ENCODE results near the gene CDC42BPG. TPM values are rescaled to one million over a fixed set of nuclear protein-coding genes. Genes with fewer than 3 reads are reported as not detected.
A peak's percentile ranks its signal among the peaks of the same experiment; 100 is the strongest.
"Not testable (repeated sequence)": the region's sequence is repeated elsewhere in the genome, so short reads cannot be mapped to it uniquely, and the experiment has no call there.

The CDC42BPG gene
- total RNA-seq, 1 experiment from 2014 or later, result 26.5 TPM

DNA sequence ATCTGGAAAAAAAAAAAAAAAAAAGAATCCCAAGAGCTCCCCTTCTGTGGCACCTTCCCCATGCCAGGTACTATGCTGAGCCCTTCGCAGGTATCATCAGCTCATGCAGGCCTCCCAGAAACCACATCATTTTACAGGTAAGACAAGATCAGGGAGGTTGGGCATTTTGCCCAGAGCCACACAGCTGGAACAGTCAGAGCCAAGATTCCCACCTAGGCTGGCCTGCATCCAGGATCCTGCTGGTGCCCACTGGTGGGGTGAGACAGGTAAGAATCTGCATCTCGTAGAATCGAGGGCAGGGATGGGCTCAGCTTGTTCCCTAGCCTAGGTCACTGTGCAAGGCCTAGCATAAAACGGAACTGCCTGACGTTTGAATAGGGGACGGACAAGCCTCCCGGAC lies 18.4 kb downstream of the CDC42BPG start:
- TF ChIP-seq, protein P1, sequence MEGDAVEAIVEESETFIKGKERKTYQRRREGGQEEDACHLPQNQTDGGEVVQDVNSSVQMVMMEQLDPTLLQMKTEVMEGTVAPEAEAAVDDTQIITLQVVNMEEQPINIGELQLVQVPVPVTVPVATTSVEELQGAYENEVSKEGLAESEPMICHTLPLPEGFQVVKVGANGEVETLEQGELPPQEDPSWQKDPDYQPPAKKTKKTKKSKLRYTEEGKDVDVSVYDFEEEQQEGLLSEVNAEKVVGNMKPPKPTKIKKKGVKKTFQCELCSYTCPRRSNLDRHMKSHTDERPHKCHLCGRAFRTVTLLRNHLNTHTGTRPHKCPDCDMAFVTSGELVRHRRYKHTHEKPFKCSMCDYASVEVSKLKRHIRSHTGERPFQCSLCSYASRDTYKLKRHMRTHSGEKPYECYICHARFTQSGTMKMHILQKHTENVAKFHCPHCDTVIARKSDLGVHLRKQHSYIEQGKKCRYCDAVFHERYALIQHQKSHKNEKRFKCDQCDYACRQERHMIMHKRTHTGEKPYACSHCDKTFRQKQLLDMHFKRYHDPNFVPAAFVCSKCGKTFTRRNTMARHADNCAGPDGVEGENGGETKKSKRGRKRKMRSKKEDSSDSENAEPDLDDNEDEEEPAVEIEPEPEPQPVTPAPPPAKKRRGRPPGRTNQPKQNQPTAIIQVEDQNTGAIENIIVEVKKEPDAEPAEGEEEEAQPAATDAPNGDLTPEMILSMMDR (IDR thresholded peaks at IDR 0.05; ENCODE audit: unreplicated experiment), result no peak
- DNase-seq, result no peak
- Mint-ChIP-seq H3K27me3 (ENCODE audit: unreplicated experiment) (no peaks in the 10 kb centered on the region), H3K4me3 (ENCODE audit: low read depth, unreplicated experiment) (no peak overlapping the region), H3K36me3 (ENCODE audit: insufficient read depth, unreplicated experiment) (peaks cover 29% of the 10 kb centered on the region), H3K27ac (ENCODE audit: unreplicated experiment) (no peak overlapping the region), H3K4me1 (ENCODE audit: low read depth, unreplicated experiment) (no peaks in the 10 kb centered on the region), H3K9me3 (ENCODE audit: low read depth, unreplicated experiment) (no peaks in the 10 kb centered on the region)
- intact Hi-C loops (cut with micrococcal nuclease; ENCODE audit: unreplicated experiment), result no loop called here
- CTCF ChIA-PET, result interaction anchor here (0.6 kb wide), 1 partner anchor 190 kb away, joined by 3 read pairs; no protein-coding TSS in a partner anchor
- BruUV-seq (replicated peaks), result no TSS peak

- no peaks in the 10 kb centered on the region for H3K4me1 Mint-ChIP-seq (ENCODE audit: low read depth, unreplicated experiment)
- no peak overlapping the region for H3K4me3 Mint-ChIP-seq (ENCODE audit: low read depth, unreplicated experiment)
- CTCF ChIA-PET, result no interaction called here
- intact Hi-C loops (cut with micrococcal nuclease; ENCODE audit: unreplicated experiment), result no loop called here
- TF ChIP-seq, protein P1 (IDR thresholded peaks at IDR 0.05; ENCODE audit: unreplicated experiment), result no peak
- BruUV-seq (replicated peaks), result no TSS peak
- no peaks in the 10 kb centered on the region for H3K27me3 Mint-ChIP-seq (ENCODE audit: unreplicated experiment)
- no peaks in the 10 kb centered on the region for H3K9me3 Mint-ChIP-seq (ENCODE audit: low read depth, unreplicated experiment)
- peaks cover 21% of the 10 kb centered on the region for H3K36me3 Mint-ChIP-seq (ENCODE audit: insufficient read depth, unreplicated experiment)
- H3K27ac Mint-ChIP-seq (ENCODE audit: unreplicated experiment), result no peak overlapping the region
- DNase-seq, result no peak
These were observed 20.8 kb downstream of the CDC42BPG start for GRCh38 chr11:64823568-64824119.

- H3K4me3 Mint-ChIP-seq (ENCODE audit: low read depth, unreplicated experiment), result no peak overlapping the region
- H3K9me3 Mint-ChIP-seq (ENCODE audit: low read depth, unreplicated experiment), result no peaks in the 10 kb centered on the region
- BruUV-seq (replicated peaks), result no TSS peak
- CTCF ChIA-PET, result no interaction called here
- no peak for DNase-seq
- TF ChIP-seq, protein P1 (IDR thresholded peaks at IDR 0.05; ENCODE audit: unreplicated experiment), result no peak
- no peaks in the 10 kb centered on the region for H3K27me3 Mint-ChIP-seq (ENCODE audit: unreplicated experiment)
- no peak overlapping the region for H3K27ac Mint-ChIP-seq (ENCODE audit: unreplicated experiment)
- peaks cover 4% of the 10 kb centered on the region for H3K36me3 Mint-ChIP-seq (ENCODE audit: insufficient read depth, unreplicated experiment)
- peaks cover 10% of the 10 kb centered on the region for H3K4me1 Mint-ChIP-seq (ENCODE audit: low read depth, unreplicated experiment)
- intact Hi-C loops (cut with micrococcal nuclease; ENCODE audit: unreplicated experiment), result no loop called here
These were observed 27.0 kb downstream of the CDC42BPG start for GRCh38 chr11:64817476-64817875.

DNA sequence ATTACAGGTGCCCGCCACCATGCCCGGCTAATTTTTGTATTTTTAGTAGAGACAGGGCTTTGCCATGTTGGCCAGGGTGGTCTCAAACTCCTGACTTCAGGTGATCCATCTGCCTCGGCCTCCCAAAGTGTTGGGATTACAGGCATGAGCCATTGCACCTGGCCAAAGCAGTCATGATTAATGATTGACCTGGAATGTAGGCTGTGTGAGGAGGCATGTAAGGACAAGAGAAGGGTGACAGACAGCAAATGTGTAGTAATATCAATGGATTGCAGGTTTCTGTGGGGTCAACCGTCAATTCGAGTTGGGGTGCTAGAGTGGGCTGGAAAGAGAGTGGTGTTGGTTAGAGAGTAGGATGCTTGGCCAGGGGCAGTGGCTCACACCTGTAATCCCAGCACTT lies 29.0 kb downstream of the CDC42BPG start:
- H3K4me1 Mint-ChIP-seq (ENCODE audit: low read depth, unreplicated experiment); H3K4me3 Mint-ChIP-seq (ENCODE audit: low read depth, unreplicated experiment); BruUV-seq (replicated peaks); H3K9me3 Mint-ChIP-seq (ENCODE audit: low read depth, unreplicated experiment); H3K36me3 Mint-ChIP-seq (ENCODE audit: insufficient read depth, unreplicated experiment); H3K27me3 Mint-ChIP-seq (ENCODE audit: unreplicated experiment); intact Hi-C loops (cut with micrococcal nuclease; ENCODE audit: unreplicated experiment); DNase-seq: not testable (repeated sequence)
- CTCF ChIA-PET, result interaction anchor here (0.7 kb wide), 1 partner anchor 295 kb away, joined by 3 read pairs; no protein-coding TSS in a partner anchor
- H3K27ac Mint-ChIP-seq (ENCODE audit: unreplicated experiment), result peak overlapping the region; percentile 7

DNA sequence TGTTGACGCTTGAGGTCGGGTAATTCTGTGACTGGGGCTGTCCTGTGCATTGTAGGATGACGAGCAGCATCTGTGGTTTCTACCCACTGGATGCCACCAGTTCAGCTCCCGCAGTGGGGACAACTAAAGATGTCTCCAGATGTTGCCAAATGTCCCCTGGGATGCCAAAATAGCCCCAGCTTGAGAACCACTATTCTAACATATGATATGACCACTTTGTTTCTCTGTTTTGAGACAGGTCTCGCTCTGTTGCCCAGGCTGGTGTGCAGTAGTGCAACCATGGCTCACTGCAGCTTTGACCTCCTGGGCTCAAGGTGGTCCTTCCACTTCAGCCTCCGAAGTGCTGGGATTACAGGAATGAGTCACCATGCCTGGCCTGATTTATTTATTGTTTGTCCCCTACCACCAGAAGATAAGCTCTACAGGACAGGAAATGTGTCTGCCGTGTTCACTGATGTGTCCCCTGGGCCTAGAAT lies 29.7 kb downstream of the CDC42BPG start:
- H3K27ac Mint-ChIP-seq (ENCODE audit: unreplicated experiment), result no peak overlapping the region
- no TSS peak for BruUV-seq (replicated peaks)
- H3K27me3 Mint-ChIP-seq (ENCODE audit: unreplicated experiment), result no peaks in the 10 kb centered on the region
- CTCF ChIA-PET, result no interaction called here
- DNase-seq, result no peak
- intact Hi-C loops (cut with micrococcal nuclease; ENCODE audit: unreplicated experiment), result no loop called here
- H3K4me1 Mint-ChIP-seq (ENCODE audit: low read depth, unreplicated experiment), result peaks cover 10% of the 10 kb centered on the region
- no peaks in the 10 kb centered on the region for H3K9me3 Mint-ChIP-seq (ENCODE audit: low read depth, unreplicated experiment)
- no peak overlapping the region for H3K4me3 Mint-ChIP-seq (ENCODE audit: low read depth, unreplicated experiment)
- peaks cover 14% of the 10 kb centered on the region for H3K36me3 Mint-ChIP-seq (ENCODE audit: insufficient read depth, unreplicated experiment)
- TF ChIP-seq, protein P1 (IDR thresholded peaks at IDR 0.05; ENCODE audit: unreplicated experiment), result no peak
